ENCODE measurements around the gene MEF2A.

DNA sequence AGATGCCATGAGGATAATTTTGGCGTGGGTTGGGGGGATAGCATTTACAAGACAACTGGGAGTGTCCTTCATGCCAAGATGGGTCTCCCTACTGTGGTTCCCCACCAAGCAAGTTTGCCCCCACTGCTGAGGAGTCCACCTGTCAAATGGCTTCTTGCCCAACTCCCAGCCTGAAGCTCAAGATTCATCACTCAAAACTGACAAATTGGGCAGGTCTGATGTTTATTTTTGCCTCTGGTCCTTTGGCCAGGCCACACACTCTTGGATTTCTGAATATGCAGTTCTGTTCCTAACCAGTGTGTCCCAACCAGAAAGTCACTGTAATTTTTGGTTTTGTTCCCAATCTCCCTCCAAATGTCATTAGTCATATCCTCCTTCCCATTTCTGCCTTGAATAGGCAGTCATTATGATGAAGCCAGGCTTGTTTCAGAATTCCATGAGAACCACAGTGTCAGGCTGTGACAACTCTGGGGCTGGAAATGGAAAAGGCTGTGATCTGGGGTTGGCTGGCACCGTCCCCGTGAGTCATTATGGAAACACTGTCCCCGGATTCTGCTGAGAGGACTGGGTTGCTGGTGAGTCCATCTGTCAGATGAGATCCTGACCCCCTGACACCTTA is 29.3 kb upstream of the MEF2A start:
- TF ChIP-seq EGR1 (IDR thresholded peaks at IDR 0.05; ENCODE audit: low read depth) (no peak), EZH2 (IDR thresholded peaks at IDR 0.05) (no peak), TCF7L2 (IDR thresholded peaks at IDR 0.05; ENCODE audit: borderline replicate concordance, extremely low read depth, insufficient read depth, insufficient read length) (no peak), RAD21 (IDR thresholded peaks at IDR 0.05; ENCODE audit: low read depth) (peak; percentile 47), POLR2A (IDR thresholded peaks at IDR 0.05; ENCODE audit: borderline replicate concordance, extremely low read depth, insufficient read depth, insufficient read length) (no peak)
- TF ChIP-seq, protein P1, sequence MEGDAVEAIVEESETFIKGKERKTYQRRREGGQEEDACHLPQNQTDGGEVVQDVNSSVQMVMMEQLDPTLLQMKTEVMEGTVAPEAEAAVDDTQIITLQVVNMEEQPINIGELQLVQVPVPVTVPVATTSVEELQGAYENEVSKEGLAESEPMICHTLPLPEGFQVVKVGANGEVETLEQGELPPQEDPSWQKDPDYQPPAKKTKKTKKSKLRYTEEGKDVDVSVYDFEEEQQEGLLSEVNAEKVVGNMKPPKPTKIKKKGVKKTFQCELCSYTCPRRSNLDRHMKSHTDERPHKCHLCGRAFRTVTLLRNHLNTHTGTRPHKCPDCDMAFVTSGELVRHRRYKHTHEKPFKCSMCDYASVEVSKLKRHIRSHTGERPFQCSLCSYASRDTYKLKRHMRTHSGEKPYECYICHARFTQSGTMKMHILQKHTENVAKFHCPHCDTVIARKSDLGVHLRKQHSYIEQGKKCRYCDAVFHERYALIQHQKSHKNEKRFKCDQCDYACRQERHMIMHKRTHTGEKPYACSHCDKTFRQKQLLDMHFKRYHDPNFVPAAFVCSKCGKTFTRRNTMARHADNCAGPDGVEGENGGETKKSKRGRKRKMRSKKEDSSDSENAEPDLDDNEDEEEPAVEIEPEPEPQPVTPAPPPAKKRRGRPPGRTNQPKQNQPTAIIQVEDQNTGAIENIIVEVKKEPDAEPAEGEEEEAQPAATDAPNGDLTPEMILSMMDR (IDR thresholded peaks at IDR 0.05 in 2 of 3, conservative IDR thresholded peaks at IDR 0.05 in 1 of 3; ENCODE audit: borderline replicate concordance in 1 of 3, insufficient read depth in 1 of 3, low read depth in 2 of 3, low read length in 2 of 3): no peak
